Skeletal muscle tissue (tissue), 5 donors: ENCODE measurements around the gene FLT3LG. TPM values are rescaled to one million over a fixed set of nuclear protein-coding genes. Genes with fewer than 3 reads are reported as not detected.

Experiments
- H3K27ac ChIP-seq: one replicate; pipeline ENCODE4 v1.7.0; 2013; ENCODE audit warnings: mild to moderate bottlenecking, low read depth, low read length, inconsistent platforms
- H3K27me3 ChIP-seq, 3 donors: one replicate each; pipeline ENCODE4 v1.7.0; 2013; ENCODE audit warnings: low read length in 3 of 3; ENCODE audit not compliant: control insufficient read depth in 3 of 3, insufficient read depth in 3 of 3
- H3K36me3 ChIP-seq, 3 donors: one replicate each; pipeline ENCODE4 v1.7.0; 2013; ENCODE audit warnings: low read length in 3 of 3; ENCODE audit not compliant: control insufficient read depth in 3 of 3, insufficient read depth in 3 of 3
- H3K4me1 ChIP-seq, 3 donors: one replicate each; pipeline ENCODE4 v1.7.0; 2013; ENCODE audit warnings: low read length in 3 of 3, mild to moderate bottlenecking in 3 of 3; ENCODE audit not compliant: control insufficient read depth in 3 of 3, insufficient read depth in 3 of 3
- H3K4me3 ChIP-seq, 3 donors: one replicate each; pipeline ENCODE4 v1.7.0; 2013; ENCODE audit warnings: low read length in 3 of 3
- H3K9ac ChIP-seq, 3 donors: one replicate each; pipeline ENCODE4 v1.7.0; 2013; ENCODE audit warnings: low read length in 3 of 3, mild to moderate bottlenecking in 3 of 3, moderate library complexity in 2 of 3, low read depth in 1 of 3
- H3K9me3 ChIP-seq, 3 donors: one replicate each; pipeline ENCODE4 v1.7.0; 2013; ENCODE audit warnings: low read length in 3 of 3; ENCODE audit not compliant: control insufficient read depth in 3 of 3
- small RNA-seq: library from RNA; depleted of rRNA; stranded (forward); fragments of <200 nt; gene quantifications from one replicate; pipeline ENCODE3, GENCODE V24; 2014
- total RNA-seq: library from RNA; depleted of rRNA; stranded (reverse); fragments of >200 nt; gene quantifications from one replicate; pipeline ENCODE4 v1.2.3, GENCODE V29; 2014
- donor health status: Osteomylitis.

The FLT3LG gene
- total RNA-seq, 1 donor from 2014 or later = 0.52 TPM

DNA sequence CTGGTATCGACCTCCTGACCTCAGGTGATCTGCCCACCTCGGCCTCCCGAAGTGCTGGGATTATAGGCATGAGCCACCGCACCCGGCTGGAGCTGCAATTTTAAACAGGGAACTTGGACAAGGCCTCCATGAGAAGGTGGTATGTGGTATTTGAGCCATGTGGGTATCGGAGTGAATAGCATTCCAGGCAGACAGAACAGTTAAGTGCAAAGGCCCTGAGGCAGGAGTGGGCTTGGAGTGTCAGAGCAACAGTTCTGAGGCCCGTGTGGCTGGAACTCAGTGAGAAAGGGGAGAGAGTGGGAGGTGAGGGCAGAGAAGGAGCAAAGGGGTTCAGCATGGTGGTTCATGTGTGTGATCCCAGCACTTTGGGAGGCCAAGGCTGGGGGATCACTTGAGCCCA, 56.7 kb downstream of the FLT3LG start:
- Histone ChIP-seq H3K4me1 (peaks cover 13 to 26% (median 15%) of the 10 kb centered on the region in 3 donors), H3K4me3 (no peak overlapping the region), H3K27me3 (no peaks in the 10 kb centered on the region), H3K9ac (no peak overlapping the region), H3K9me3 (no peaks in the 10 kb centered on the region), H3K27ac (no peak overlapping the region), H3K36me3 (peaks cover 0 to 10% (median 3%) of the 10 kb centered on the region in 3 donors)

DNA sequence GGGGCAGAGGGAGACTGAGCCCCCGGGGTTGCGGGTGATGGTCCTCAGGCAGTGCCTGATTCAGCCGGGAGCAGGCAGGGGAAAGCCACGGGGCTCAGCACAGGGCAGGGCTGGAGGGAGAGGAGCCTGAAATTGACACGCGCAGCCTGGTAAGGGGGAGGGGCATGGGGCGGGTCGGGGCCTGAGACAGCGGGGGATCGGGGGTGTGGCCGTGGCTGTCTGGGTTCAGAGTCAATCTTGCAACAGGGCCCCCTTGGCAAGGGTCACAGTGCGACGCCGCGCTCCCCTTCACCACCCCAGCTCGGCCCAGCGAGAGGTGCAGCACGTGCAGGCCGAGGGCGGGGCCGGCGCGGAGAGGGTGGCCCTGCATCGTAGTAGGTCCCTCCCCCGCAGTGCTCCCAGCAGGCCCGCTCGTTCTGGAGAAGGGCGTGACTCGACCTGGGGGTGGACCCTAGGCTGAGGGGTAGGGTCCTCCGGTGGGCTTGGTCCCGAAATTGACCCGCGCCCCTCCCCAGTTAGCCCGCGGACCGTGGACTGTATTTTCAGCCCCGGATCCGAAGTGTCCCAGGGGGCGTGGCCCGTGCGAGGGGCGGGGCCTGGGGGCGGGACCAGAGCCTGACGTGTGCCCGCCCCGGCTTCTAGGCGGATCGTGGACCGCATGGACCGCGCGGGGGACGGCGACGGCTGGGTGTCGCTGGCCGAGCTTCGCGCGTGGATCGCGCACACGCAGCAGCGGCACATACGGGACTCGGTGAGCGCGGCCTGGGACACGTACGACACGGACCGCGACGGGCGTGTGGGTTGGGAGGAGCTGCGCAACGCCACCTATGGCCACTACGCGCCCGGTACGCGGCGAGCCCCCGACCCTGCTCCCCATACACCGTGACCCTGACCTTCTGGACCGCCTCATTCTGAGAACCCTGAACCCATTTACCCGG, 59.8 kb downstream of the FLT3LG start:
- Histone ChIP-seq H3K27ac (peak overlapping the region; percentile 34), H3K36me3 (peaks cover 3 to 8% (median 7%) of the 10 kb centered on the region in 3 donors), H3K4me1 (peaks cover 10 to 18% (median 10%) of the 10 kb centered on the region in 3 donors), H3K4me3 (peak overlapping the region; percentile 69 to 83 (median 77)), H3K27me3 (no peaks in the 10 kb centered on the region), H3K9ac (peak overlapping the region; percentile 34 to 76 (median 51)), H3K9me3 (no peaks in the 10 kb centered on the region)

DNA sequence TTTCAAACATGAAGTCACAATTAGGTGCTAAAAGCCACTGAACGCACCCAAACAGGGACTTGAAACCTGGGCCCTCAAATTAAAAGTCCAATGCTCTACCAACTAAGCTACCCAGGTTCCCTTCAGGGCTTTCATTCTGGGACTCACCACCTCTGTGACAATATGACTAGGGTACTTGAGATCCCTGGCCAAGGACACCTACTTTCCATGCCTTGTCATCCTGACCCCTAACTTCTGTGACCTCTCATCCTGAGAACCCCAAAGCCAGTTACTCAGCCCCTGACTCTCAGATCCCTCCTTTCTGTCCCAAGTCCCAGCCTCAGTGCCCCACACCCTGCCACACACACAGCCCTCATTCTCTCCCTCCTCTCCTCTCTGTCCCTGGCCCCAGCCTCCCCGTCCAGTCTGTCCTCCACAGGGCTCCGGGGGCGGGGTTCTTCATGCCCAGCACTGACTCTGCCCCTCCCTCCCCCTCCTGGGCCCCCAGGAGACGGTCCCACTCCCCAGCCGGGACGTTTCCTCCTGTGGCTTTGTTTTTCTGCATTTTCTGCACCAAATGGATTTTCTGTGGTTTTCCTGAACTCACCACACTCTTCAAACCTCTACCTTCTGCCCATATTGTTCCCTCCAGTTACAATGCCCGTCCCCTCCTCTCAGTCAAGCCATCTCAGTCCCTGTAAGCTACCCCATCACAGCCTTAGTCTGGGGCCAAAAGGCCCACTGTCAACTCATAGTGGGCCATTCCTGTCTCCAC, 60.8 kb downstream of the FLT3LG start:
- Histone ChIP-seq H3K4me3 (no peak overlapping the region), H3K9ac (peak overlapping the region in 1 of 3 donors; percentile 34), H3K27me3 (no peaks in the 10 kb centered on the region), H3K9me3 (no peaks in the 10 kb centered on the region), H3K4me1 (peaks cover 6 to 18% (median 10%) of the 10 kb centered on the region in 3 donors), H3K27ac (no peak overlapping the region), H3K36me3 (peaks cover 3 to 14% (median 8%) of the 10 kb centered on the region in 3 donors)

Small RNA genes lying within 50 kb of the gene (small RNA-seq; reads per million reads assigned to genes)
- not detected for gene COX6CP7
- 16.7 reads per million, percentile 93 among the genes with 10 or more reads in this experiment for gene MIR150
- gene SNORD32A = not detected
- gene SNORD33 = not detected
- not detected for gene SNORD34
- gene SNORD35A = not detected
- not detected for gene SNORD35B

Other genes starting within 250 kb of the FLT3LG start
- not detected for gene SLC6A16, start 149.0 kb upstream of the FLT3LG start, total RNA-seq
- gene CD37, start 138.8 kb upstream of the FLT3LG start, total RNA-seq = 7.8 TPM
- gene TEAD2, start 111.8 kb upstream of the FLT3LG start, total RNA-seq = 31.3 TPM
- 0.52 TPM for gene DKKL1, start 110.3 kb upstream of the FLT3LG start, total RNA-seq
- not detected for gene KASH5, start 86.0 kb upstream of the FLT3LG start, total RNA-seq
- not detected for gene PTH2, start 50.8 kb upstream of the FLT3LG start, total RNA-seq
- gene GFY, start 48.8 kb upstream of the FLT3LG start, total RNA-seq = not detected
- gene SLC17A7, start 32.7 kb upstream of the FLT3LG start, total RNA-seq = 1.0 TPM
- 56.4 TPM for gene PIH1D1, start 22.4 kb upstream of the FLT3LG start, total RNA-seq
- 20.9 TPM for gene ALDH16A1, start 21.0 kb upstream of the FLT3LG start, total RNA-seq
- gene RPL13A, start 13.4 kb downstream of the FLT3LG start, total RNA-seq = 4,175 TPM
- gene RPS11, start 22.2 kb downstream of the FLT3LG start, total RNA-seq = 5,888 TPM
- 114 TPM for gene FCGRT, start 38.4 kb downstream of the FLT3LG start, total RNA-seq
- gene RCN3, start 53.8 kb downstream of the FLT3LG start, total RNA-seq = 48.5 TPM
- gene NOSIP, start 106.3 kb downstream of the FLT3LG start, total RNA-seq = 73.1 TPM
- gene PRRG2, start 107.1 kb downstream of the FLT3LG start, total RNA-seq = not detected
- gene PRR12, start 117.0 kb downstream of the FLT3LG start, total RNA-seq = 3.1 TPM
- gene RRAS, start 165.9 kb downstream of the FLT3LG start, total RNA-seq = 4.2 TPM
- gene SCAF1, start 168.0 kb downstream of the FLT3LG start, total RNA-seq = 8.4 TPM
- 31.3 TPM for gene IRF3, start 191.6 kb downstream of the FLT3LG start, total RNA-seq
- gene BCL2L12, start 191.7 kb downstream of the FLT3LG start, total RNA-seq = 4.7 TPM
- gene PRMT1, start 203.1 kb downstream of the FLT3LG start, total RNA-seq = 362 TPM
- gene ADM5, start 215.4 kb downstream of the FLT3LG start, total RNA-seq = 1.0 TPM
- gene CPT1C, start 216.9 kb downstream of the FLT3LG start, total RNA-seq = 4.7 TPM